CD14-positive monocyte (primary cell): ENCODE results near the gene TRPV4. TPM values are rescaled to one million over a fixed set of nuclear protein-coding genes. Genes with fewer than 3 reads are reported as not detected.
A peak's percentile ranks its signal among the peaks of the same experiment; 100 is the strongest.

Experiments
- DNase-seq, 3 donors: peaks; one replicate each; pipeline ENCODE4 v3.0.0-alpha.2; 2011 to 2022
- H2AFZ ChIP-seq: 2 replicates; pipeline ENCODE4 v1.6.0; 2012; ENCODE audit warnings: mild to moderate bottlenecking, low read depth, low read length, inconsistent platforms; ENCODE audit not compliant: insufficient read depth, poor library complexity, severe bottlenecking
- H3K27ac ChIP-seq, 2 donors: 1 replicate in 1 of 2; 2 replicates in 1 of 2; pipeline ENCODE4 v1.5.1; 2012 to 2013; ENCODE audit warnings: low read length in 2 of 2, control low read depth in 1 of 2, inconsistent platforms in 1 of 2, low read depth in 1 of 2, mild to moderate bottlenecking in 1 of 2
- H3K27me3 ChIP-seq, 2 donors: one replicate each; pipeline versions ENCODE4 v1.6.0 to v1.6.1; 2011 to 2013; ENCODE audit warnings: low read length in 2 of 2; ENCODE audit not compliant: control insufficient read depth in 2 of 2, insufficient read depth in 2 of 2
- H3K36me3 ChIP-seq, 2 donors: replicated peaks in 1 of 2; 1 replicate in 1 of 2; 2 replicates in 1 of 2; pipeline versions ENCODE4 v1.5.1 to v1.6.1; 2012 to 2013; ENCODE audit warnings: low read length in 2 of 2, control low read depth in 1 of 2, inconsistent platforms in 1 of 2, mild to moderate bottlenecking in 1 of 2; ENCODE audit not compliant: insufficient read depth in 2 of 2, control insufficient read depth in 1 of 2
- H3K4me1 ChIP-seq, 2 donors: 1 replicate in 1 of 2; 2 replicates in 1 of 2; pipeline versions ENCODE4 v1.5.1 to v1.6.1; 2012 to 2013; ENCODE audit warnings: low read length in 2 of 2, control low read depth in 1 of 2, inconsistent platforms in 1 of 2, mild to moderate bottlenecking in 1 of 2, moderate library complexity in 1 of 2; ENCODE audit not compliant: insufficient read depth in 2 of 2, control insufficient read depth in 1 of 2
- H3K4me2 ChIP-seq: replicated peaks from 2 replicates; pipeline ENCODE3; 2012; ENCODE audit warnings: low read length, moderate library complexity, mild to moderate bottlenecking; ENCODE audit not compliant: poor library complexity, severe bottlenecking; ENCODE audit errors: extremely low read depth
- H3K4me3 ChIP-seq, 3 experiments: fragments of 200-600 bp in 1 of 3; sonication (generic) in 1 of 3; replicated peaks in 1 of 3; 1 replicate in 2 of 3; 2 replicates in 1 of 3; pipeline ENCODE4 v1.5.1; 2011 to 2013; ENCODE audit warnings: low read length in 3 of 3, mild to moderate bottlenecking in 3 of 3, control low read depth in 2 of 3, low read depth in 2 of 3, inconsistent platforms in 1 of 3, moderate library complexity in 1 of 3
- H3K79me2 ChIP-seq: 2 replicates; pipeline ENCODE4 v1.6.0; 2012; ENCODE audit warnings: mild to moderate bottlenecking, control low read depth, inconsistent platforms, low read length, moderate library complexity; ENCODE audit not compliant: insufficient read depth
- H3K9ac ChIP-seq: 2 replicates; pipeline ENCODE4 v1.6.0; 2017; ENCODE audit warnings: low read length, mild to moderate bottlenecking; ENCODE audit not compliant: insufficient read depth, poor library complexity, severe bottlenecking
- H3K9me3 ChIP-seq, 2 donors: replicated peaks in 1 of 2; 1 replicate in 1 of 2; 2 replicates in 1 of 2; pipeline versions ENCODE4 v1.5.1 to v1.6.1; 2012 to 2013; ENCODE audit warnings: low read length in 2 of 2, control low read depth in 1 of 2; ENCODE audit not compliant: control insufficient read depth in 1 of 2, insufficient read depth in 1 of 2
- H4K20me1 ChIP-seq: 2 replicates; pipeline ENCODE4 v1.6.0; 2012; ENCODE audit warnings: mild to moderate bottlenecking, low read length, control low read depth, moderate library complexity; ENCODE audit not compliant: insufficient read depth
- H3K27ac Mint-ChIP-seq, 7 donors: one replicate each; pipeline ENCODE4 v1.8.0; 2020; ENCODE audit warnings: mild to moderate bottlenecking in 7 of 7, mixed read lengths in 7 of 7, moderate library complexity in 6 of 7, inconsistent platforms in 2 of 7
- H3K27me3 Mint-ChIP-seq, 3 donors: one replicate each; pipeline ENCODE4 v1.8.0; 2021 to 2022; ENCODE audit warnings: low read depth in 3 of 3, mild to moderate bottlenecking in 3 of 3, mixed read lengths in 3 of 3, moderate library complexity in 3 of 3, inconsistent platforms in 1 of 3
- H3K36me3 Mint-ChIP-seq, 2 donors: one replicate each; pipeline ENCODE4 v1.8.0; 2020; ENCODE audit warnings: mixed read lengths in 2 of 2, inconsistent platforms in 1 of 2, mild to moderate bottlenecking in 1 of 2
- H3K4me1 Mint-ChIP-seq: one replicate; pipeline ENCODE4 v1.8.0; 2020; ENCODE audit warnings: mild to moderate bottlenecking, mixed read lengths
- H3K4me3 Mint-ChIP-seq, 2 donors: one replicate each; pipeline ENCODE4 v1.8.0; 2020; ENCODE audit warnings: mild to moderate bottlenecking in 2 of 2, mixed read lengths in 2 of 2, moderate library complexity in 1 of 2
- H3K9me3 Mint-ChIP-seq, 7 donors: one replicate each; pipeline ENCODE4 v1.8.0; 2020 to 2022; ENCODE audit warnings: mixed read lengths in 7 of 7, mild to moderate bottlenecking in 6 of 7, moderate library complexity in 6 of 7, inconsistent platforms in 2 of 7
- WGBS: methylation state at CpG from one replicate; pipeline ENCODE4 v1.1.5; 2013; ENCODE audit warnings: missing lambda C conversion rate; ENCODE audit not compliant: insufficient coverage; 5-methylcytosine and 5-hydroxymethylcytosine counted together
- intact Hi-C, 2 donors: fragments of 100-400 bp; cut with micrococcal nuclease; formaldehyde crosslinking; loops; one replicate each; pipeline versions ENCODE4 v1.15.0 to v1.15.1; 2023
- polyA plus RNA-seq, 3 donors: library from polyadenylated mRNA; depleted of rRNA in 1 of 3; unstranded in 2 of 3; stranded (reverse) in 1 of 3; fragments of 300-500 nt in 2 of 3; fragments of >200 nt in 1 of 3; fragmentation: Illumina TruSeq in 2 of 3; gene quantifications; 1 replicate in 2 of 3; 2 replicates in 1 of 3; pipeline ENCODE4 v1.2.3, GENCODE V29; 2012 to 2021
- TF ChIP-seq, protein P1 (sequence below): fragments of 200-600 bp; IDR thresholded peaks from one replicate; pipeline ENCODE4 v1.8.0; 2022; ENCODE audit warnings: antibody characterized with exemption, mild to moderate bottlenecking

TRPV4 gene
- polyA plus RNA-seq, 3 donors: 0.64 to 3.1 (median 2.0) TPM

DNA sequence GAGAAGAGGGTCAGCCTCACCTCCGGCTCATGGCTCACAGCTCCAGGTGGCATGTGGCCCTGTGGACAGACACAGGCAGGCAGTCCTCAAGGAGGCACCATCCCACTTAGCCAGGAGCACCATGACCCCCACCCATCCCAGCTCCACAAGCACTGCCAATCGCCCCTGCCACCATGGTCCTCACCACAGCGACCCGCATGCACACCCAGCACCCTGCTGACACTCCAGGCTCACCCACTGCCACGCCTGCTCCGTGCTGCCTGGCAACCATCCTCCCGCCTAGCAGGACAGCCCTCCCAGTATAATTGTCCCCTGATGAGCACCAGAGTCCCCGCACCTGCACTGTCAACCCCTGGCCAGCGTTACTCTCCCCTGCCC, 50.9 kb downstream of the TRPV4 start:
- Histone ChIP-seq H3K4me3 (no peak overlapping the region), H3K4me2 (no peak overlapping the region), H3K4me1 (no peaks in the 10 kb centered on the region), H3K79me2 (no peaks in the 10 kb centered on the region), H2AFZ (no peak overlapping the region), H3K27me3 (no peaks in the 10 kb centered on the region), H3K36me3 (no peaks in the 10 kb centered on the region), H3K9ac (no peak overlapping the region), H3K27ac (no peak overlapping the region), H3K9me3 (peaks cover 0 to 15% of the 10 kb centered on the region in 2 donors), H4K20me1 (no peaks in the 10 kb centered on the region)
- intact Hi-C loops: no loop called here
- Mint-ChIP-seq H3K36me3 (no peaks in the 10 kb centered on the region), H3K27ac (peak overlapping the region in 1 of 7 donors; percentile 19), H3K4me3 (no peak overlapping the region), H3K9me3 (peaks cover 2 to 21% (median 12%) of the 10 kb centered on the region in 7 donors), H3K4me1 (peaks cover 9% of the 10 kb centered on the region), H3K27me3 (peaks cover 5 to 10% (median 7%) of the 10 kb centered on the region in 3 donors)
- TF ChIP-seq, protein P1, sequence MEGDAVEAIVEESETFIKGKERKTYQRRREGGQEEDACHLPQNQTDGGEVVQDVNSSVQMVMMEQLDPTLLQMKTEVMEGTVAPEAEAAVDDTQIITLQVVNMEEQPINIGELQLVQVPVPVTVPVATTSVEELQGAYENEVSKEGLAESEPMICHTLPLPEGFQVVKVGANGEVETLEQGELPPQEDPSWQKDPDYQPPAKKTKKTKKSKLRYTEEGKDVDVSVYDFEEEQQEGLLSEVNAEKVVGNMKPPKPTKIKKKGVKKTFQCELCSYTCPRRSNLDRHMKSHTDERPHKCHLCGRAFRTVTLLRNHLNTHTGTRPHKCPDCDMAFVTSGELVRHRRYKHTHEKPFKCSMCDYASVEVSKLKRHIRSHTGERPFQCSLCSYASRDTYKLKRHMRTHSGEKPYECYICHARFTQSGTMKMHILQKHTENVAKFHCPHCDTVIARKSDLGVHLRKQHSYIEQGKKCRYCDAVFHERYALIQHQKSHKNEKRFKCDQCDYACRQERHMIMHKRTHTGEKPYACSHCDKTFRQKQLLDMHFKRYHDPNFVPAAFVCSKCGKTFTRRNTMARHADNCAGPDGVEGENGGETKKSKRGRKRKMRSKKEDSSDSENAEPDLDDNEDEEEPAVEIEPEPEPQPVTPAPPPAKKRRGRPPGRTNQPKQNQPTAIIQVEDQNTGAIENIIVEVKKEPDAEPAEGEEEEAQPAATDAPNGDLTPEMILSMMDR: no peak
- 98% methylated on average over 9 of the region's 9 CpGs for WGBS
- no peak for DNase-seq

DNA sequence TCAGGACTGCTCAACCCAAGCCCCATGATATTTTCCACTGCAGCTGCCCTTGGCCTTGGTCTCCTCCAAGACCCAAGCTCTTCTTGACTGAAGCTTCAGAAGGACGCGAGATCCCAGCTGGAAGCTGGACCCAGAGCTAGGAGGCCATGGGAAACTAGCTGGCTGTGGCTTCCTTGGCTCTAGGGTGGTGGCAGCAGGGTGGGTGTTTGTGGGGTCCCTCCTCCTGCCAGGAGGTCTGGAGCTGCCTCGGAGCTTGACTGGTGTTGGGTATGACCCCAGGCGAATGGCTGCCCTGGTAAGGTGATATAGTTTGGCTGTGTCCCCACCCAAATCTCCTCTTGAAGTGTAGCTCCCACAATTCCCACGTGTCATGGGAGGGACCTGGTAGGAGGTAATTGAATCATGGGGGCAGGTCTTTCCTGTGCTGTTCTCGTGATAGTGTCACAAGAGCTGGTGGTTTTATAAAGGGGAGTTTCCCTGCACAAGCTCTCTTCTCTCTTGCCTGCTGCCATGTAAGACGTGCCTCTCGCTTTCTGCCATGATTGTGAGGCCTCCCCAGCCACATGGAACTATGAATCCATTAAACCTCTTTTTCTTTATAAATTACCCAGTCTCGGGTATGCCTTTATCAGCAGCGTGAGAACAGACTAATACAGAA, 51.4 kb downstream of the TRPV4 start:
- intact Hi-C loops: no loop called here

More for the DNA sequence above, 51.4 kb downstream of the TRPV4 start:
- Histone ChIP-seq H3K4me2 (no peak overlapping the region), H3K36me3 (no peaks in the 10 kb centered on the region), H3K27ac (no peak overlapping the region), H3K9me3 (peaks cover 0 to 15% of the 10 kb centered on the region in 2 donors), H4K20me1 (no peaks in the 10 kb centered on the region), H2AFZ (no peak overlapping the region), H3K4me3 (no peak overlapping the region), H3K4me1 (no peaks in the 10 kb centered on the region), H3K27me3 (no peaks in the 10 kb centered on the region), H3K79me2 (no peaks in the 10 kb centered on the region), H3K9ac (no peak overlapping the region)
- no peak for DNase-seq
- peaks cover 5 to 10% (median 7%) of the 10 kb centered on the region in 3 donors for H3K27me3 Mint-ChIP-seq
- H3K9me3 Mint-ChIP-seq: peaks cover 2 to 21% (median 12%) of the 10 kb centered on the region in 7 donors
- no peaks in the 10 kb centered on the region for H3K36me3 Mint-ChIP-seq
- no peak overlapping the region for H3K4me3 Mint-ChIP-seq
- H3K4me1 Mint-ChIP-seq: peaks cover 9% of the 10 kb centered on the region
- peak overlapping the region in 1 of 7 donors; percentile 9 for H3K27ac Mint-ChIP-seq
- TF ChIP-seq, protein P1: no peak
- WGBS: 87% methylated on average over 4 of the region's 10 CpGs
